ENCODE results near the gene GLT1D1. TPM values are rescaled to one million over a fixed set of nuclear protein-coding genes. Genes with fewer than 3 reads are reported as not detected.

GLT1D1 gene
- total and polyA plus RNA-seq, 2 of the 8 experiments (the other 6 are each of a cell fraction or from before 2014, with no cell fraction given), result 1.5 to 3.6 TPM

GRCh38 chr12:128911861-128912260, 58.6 kb downstream of the GLT1D1 start:
- Histone ChIP-seq H3K79me2 (ENCODE audit: control insufficient read depth in 1 of 2, insufficient read depth in 2 of 2, low read length in 2 of 2) (no peaks in the 10 kb centered on the region), H2AFZ (ENCODE audit: low read length) (no peak overlapping the region), H4K20me1 (replicated peaks in 1 of 2; ENCODE audit: control insufficient read depth in 1 of 2, insufficient read depth in 2 of 2, low read length in 2 of 2) (no peaks in the 10 kb centered on the region), H4K5ac (ENCODE audit: insufficient read length, low read depth, low read length) (no peak overlapping the region), H2BK5ac (ENCODE audit: low read depth, low read length) (no peak overlapping the region), H3K36me3 (ENCODE audit: control insufficient read depth in 2 of 4, insufficient read depth in 4 of 4, low read length in 3 of 4) (no peaks in the 10 kb centered on the region; a peak in 1 of 8 replicates), H3K14ac (ENCODE audit: insufficient read length) (no peak overlapping the region), H3K4me2 (ENCODE audit: insufficient read depth in 1 of 2, low read depth in 2 of 2, low read length in 2 of 2) (no peak overlapping the region), H3K4ac (replicated peaks; ENCODE audit: insufficient read length, low read depth, low read length) (no peak overlapping the region), H3K23me2 (ENCODE audit: low read depth, low read length) (no peaks in the 10 kb centered on the region), H2BK120ac (replicated peaks; ENCODE audit: low read depth, low read length) (no peak overlapping the region), H2BK20ac (ENCODE audit: low read length) (no peak overlapping the region), H2BK12ac (ENCODE audit: low read depth, low read length) (no peak overlapping the region), H4K8ac (ENCODE audit: extremely low read depth, insufficient read depth, low read length) (no peak overlapping the region), H3K56ac (replicated peaks; ENCODE audit: insufficient read length, low read depth, low read length) (no peak overlapping the region), H3K18ac (ENCODE audit: extremely low read depth, low read length) (no peak overlapping the region), H3K9ac (replicated peaks in 1 of 4; ENCODE audit: extremely low read depth in 1 of 4, low read depth in 3 of 4, low read length in 3 of 4) (no peak overlapping the region), H4K91ac (replicated peaks; ENCODE audit: insufficient read length, low read length) (no peak overlapping the region), H3K27ac (ENCODE audit: low read depth, low read length) (no peak overlapping the region), H2AK5ac (ENCODE audit: low read depth, low read length) (no peak overlapping the region), H2BK15ac (ENCODE audit: low read length) (no peak overlapping the region), H3K4me3 (ENCODE audit: extremely low read depth in 1 of 4, insufficient read depth in 2 of 4, low read depth in 3 of 4, low read length in 4 of 4) (no peak overlapping the region), H3K79me1 (ENCODE audit: low read depth, low read length) (no peaks in the 10 kb centered on the region), H3K9me3 (ENCODE audit: insufficient read depth in 2 of 2, low read depth in 1 of 2, low read length in 1 of 2) (no peaks in the 10 kb centered on the region), H3K27me3 (replicated peaks in 1 of 4; ENCODE audit: control insufficient read depth in 3 of 4, extremely low read depth in 1 of 4, insufficient read depth in 3 of 4, low read length in 3 of 4) (no peaks in the 10 kb centered on the region), H3K4me1 (replicated peaks in 1 of 4; ENCODE audit: control insufficient read depth in 3 of 4, insufficient read depth in 4 of 4, low read length in 3 of 4) (no peaks in the 10 kb centered on the region), H3K23ac (ENCODE audit: insufficient read length) (no peak overlapping the region)
- no peak for TF ChIP-seq SAP30 (IDR thresholded peaks at IDR 0.05; ENCODE audit: insufficient read depth, insufficient replicate concordance, low read length)
- no peak for TF ChIP-seq RFX5 (IDR thresholded peaks at IDR 0.05; ENCODE audit: borderline replicate concordance, low read depth, low read length)
- TF ChIP-seq SUZ12 (IDR thresholded peaks at IDR 0.05; ENCODE audit: low read length), result no peak
- no peak for TF ChIP-seq GTF2F1 (IDR thresholded peaks at IDR 0.05; ENCODE audit: borderline replicate concordance, low read depth, low read length)
- no peak for TF ChIP-seq KDM4A (IDR thresholded peaks at IDR 0.05; ENCODE audit: low read depth, low read length, severe bottlenecking)
- no peak for TF ChIP-seq E2F6 (IDR thresholded peaks at IDR 0.05)
- TF ChIP-seq ZNF274 (IDR thresholded peaks at IDR 0.05; ENCODE audit: borderline replicate concordance, extremely low read depth, low read length), result no peak
- TF ChIP-seq EP300 (IDR thresholded peaks at IDR 0.05; ENCODE audit: borderline replicate concordance in 1 of 2, low read depth in 2 of 2, low read length in 2 of 2), result no peak
- TF ChIP-seq RNF2 (IDR thresholded peaks at IDR 0.05; ENCODE audit: borderline replicate concordance, low read depth, low read length, missing control alignments, poor library complexity, severe bottlenecking), result no peak
- TF ChIP-seq CBX8 (IDR thresholded peaks at IDR 0.05; ENCODE audit: borderline replicate concordance, low read depth, low read length), result no peak
- TF ChIP-seq CEBPB (IDR thresholded peaks at IDR 0.05; ENCODE audit: low read depth, low read length), result no peak
- no peak for TF ChIP-seq SP4 (IDR thresholded peaks at IDR 0.05; ENCODE audit: low read length)
- no peak for TF ChIP-seq BCL11A (IDR thresholded peaks at IDR 0.05; ENCODE audit: low read depth in 2 of 2, low read length in 2 of 2)
- WGBS, 2 experiments (ENCODE audit: extremely low coverage in 1 of 2, insufficient coverage in 1 of 2, insufficient read length in 1 of 2, insufficient replicate concordance in 2 of 2, low coverage in 1 of 2, low lambda C conversion rate in 2 of 2, missing lambda C conversion rate in 1 of 2), result 93% methylated on average over 5 of the region's 5 CpGs; no CpG with 5 or more reads in 1 of the 2 experiments
- CTCF ChIA-PET (ENCODE audit: partially characterized antibody), result no interaction called here
- FAIRE-seq (no peak), DNase-seq (ENCODE audit: low read depth in 1 of 2, low spot score in 2 of 2) (no peak)
- POLR2A ChIA-PET (ENCODE audit: partially characterized antibody), result no interaction called here

Measured in H1 (cell line).